AG09319 (cell line): Measurements from ENCODE around the gene HNF4A.

Source experiments
- DNase-seq: peaks from one replicate; pipeline ENCODE4 v3.0.0-alpha.2; 2010; ENCODE audit warnings: low read depth; ENCODE audit errors: extremely low read depth
- TF ChIP-seq, protein P1 (sequence below): IDR thresholded peaks from 2 replicates; pipeline ENCODE4 v1.5.1; 2011; ENCODE audit warnings: low read depth, mild to moderate bottlenecking, inconsistent platforms, low read length, moderate library complexity

HNF4A gene

DNA sequence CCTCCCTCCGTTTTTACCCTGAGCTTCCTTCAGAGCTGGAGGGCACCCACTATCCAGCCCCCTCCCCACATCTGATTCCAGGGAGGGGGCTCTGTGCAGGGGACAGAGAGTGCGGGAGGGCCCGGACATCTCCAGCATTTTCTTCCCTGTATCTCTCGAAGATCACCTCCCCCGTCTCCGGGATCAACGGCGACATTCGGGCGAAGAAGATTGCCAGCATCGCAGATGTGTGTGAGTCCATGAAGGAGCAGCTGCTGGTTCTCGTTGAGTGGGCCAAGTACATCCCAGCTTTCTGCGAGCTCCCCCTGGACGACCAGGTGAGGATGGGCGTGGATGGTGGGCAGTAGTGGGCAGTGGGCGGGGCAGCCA, 58.8 kb downstream of the HNF4A start:
- TF ChIP-seq, protein P1, sequence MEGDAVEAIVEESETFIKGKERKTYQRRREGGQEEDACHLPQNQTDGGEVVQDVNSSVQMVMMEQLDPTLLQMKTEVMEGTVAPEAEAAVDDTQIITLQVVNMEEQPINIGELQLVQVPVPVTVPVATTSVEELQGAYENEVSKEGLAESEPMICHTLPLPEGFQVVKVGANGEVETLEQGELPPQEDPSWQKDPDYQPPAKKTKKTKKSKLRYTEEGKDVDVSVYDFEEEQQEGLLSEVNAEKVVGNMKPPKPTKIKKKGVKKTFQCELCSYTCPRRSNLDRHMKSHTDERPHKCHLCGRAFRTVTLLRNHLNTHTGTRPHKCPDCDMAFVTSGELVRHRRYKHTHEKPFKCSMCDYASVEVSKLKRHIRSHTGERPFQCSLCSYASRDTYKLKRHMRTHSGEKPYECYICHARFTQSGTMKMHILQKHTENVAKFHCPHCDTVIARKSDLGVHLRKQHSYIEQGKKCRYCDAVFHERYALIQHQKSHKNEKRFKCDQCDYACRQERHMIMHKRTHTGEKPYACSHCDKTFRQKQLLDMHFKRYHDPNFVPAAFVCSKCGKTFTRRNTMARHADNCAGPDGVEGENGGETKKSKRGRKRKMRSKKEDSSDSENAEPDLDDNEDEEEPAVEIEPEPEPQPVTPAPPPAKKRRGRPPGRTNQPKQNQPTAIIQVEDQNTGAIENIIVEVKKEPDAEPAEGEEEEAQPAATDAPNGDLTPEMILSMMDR, result no peak
- no peak for DNase-seq

DNA sequence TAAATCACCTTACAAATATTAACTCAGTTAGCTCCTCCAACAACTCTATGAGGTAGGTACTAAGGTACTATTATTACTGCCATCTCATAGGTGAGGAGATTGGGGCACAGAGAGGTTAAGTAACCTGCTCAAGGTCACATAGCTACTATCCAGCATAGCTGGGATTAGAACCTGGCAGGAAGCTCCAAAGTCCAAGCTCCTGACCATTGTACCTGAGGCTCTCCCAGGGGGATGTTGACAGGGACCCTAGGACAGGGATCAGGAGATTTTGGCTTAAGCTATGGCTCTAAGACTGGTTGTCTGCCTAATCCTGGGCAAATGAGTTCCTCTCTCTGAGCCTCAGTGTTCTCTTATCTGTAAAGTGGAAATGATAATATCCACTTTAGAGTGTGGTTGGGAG, 59.3 kb downstream of the HNF4A start:
- TF ChIP-seq, protein P1, result no peak
- no peak for DNase-seq

DNA sequence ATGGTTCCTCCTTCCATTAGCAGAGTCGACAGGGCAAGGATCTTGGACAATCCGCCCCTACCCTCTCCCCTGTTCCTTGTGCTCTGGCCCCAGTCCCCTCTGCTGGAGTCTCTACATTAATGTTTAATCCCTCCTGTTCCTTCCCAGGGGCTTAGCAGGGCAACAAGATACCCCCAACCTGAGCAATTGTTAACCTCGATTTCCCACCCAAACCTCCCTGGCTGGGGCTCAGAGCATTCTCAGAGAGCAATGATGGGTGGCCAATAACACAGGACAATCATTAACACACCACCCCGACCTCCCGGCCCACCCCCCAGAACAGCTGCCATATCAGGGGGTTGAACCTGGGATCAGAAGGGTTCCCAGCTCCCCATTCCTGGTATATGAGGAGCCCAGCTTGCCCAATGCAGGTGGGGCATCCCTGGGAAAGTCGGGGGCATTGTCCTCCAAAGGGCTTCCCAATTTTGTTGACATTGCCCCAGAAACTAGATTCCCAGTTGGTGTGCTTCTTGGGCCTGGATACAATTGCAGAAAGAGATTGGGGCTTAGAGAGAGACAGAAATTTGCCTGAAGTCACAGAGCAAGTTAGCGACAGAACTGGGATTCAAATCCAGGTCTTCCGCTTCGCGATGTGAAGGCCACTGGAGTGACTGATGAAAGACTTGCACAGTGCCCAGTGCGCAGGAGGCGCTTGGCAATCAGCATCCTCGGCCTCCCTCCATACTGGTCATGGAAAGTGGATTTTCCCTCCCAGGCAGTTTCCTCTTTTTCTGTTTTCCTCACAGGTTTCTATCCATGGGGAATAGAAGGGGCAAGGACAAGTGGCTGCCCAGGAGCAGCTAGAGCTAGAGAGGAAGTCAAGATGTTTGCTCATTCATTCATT, 60.6 kb downstream of the HNF4A start:
- TF ChIP-seq, protein P1, result no peak
- DNase-seq, result no peak

DNA sequence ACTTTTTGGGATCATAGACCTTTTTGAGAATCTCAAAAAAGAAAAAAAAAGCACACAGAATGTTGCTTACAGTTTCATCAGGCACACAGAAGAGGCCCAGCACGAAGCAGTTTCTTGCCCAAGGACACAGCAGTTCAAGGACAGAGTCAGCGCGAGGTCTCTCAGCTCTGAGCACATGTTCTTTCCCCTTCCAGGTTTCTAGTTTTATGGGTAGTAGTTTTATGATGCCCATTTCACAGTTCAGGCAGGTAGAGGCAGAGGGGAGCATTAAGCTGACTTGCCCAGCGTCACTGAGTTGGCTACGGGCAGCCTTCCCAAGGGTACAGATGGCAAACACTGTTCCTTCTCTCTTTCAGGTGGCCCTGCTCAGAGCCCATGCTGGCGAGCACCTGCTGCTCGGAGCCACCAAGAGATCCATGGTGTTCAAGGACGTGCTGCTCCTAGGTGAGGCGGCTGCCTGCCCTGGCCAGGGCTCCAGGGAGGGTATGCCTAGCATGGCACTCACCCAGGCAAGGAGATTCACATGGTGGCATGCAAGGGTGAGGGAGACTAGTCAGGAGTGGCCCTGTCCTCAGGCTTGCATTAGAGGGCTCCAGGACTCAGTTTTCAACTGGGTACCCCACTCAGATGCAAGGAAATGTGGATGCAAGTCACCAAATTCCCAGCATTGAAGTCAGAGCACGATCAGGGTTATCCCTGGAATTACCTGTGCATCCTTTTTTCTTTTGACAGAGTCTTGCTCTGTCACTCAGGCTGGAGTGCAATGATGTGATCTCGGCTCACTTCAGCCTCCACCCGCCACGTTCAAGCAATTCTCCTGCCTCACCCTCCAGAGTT, 62.8 kb downstream of the HNF4A start:
- DNase-seq, result no peak
- TF ChIP-seq, protein P1, result no peak

DNA sequence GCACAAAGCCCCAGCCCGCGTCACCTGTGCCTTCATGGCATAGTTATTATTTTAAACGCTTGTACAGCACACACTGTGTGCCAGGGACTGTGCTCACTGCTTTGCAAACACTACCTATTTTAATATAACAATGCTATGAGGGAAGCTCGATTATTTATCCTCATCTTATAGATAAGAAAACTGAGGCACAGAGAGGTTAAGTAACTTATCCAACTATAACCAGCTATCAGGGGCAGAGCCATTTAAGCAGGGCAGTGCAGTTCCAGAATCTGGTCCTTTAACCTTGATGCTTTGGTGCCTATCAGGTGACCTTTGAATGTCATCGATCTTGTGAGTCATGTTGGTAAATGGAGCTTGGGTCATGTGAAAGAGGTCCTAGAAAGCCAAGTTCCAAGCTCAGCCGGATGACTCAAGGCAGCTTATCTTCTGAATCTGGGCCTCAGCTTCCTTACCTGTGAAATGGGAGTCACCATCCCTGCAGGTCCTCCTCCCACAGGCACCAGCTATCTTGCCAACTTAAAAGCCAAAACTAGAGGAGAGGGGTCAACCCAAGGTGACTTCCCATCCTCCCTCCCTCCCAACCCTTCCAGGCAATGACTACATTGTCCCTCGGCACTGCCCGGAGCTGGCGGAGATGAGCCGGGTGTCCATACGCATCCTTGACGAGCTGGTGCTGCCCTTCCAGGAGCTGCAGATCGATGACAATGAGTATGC, 63.8 kb downstream of the HNF4A start:
- TF ChIP-seq, protein P1, result no peak
- DNase-seq, result no peak

DNA sequence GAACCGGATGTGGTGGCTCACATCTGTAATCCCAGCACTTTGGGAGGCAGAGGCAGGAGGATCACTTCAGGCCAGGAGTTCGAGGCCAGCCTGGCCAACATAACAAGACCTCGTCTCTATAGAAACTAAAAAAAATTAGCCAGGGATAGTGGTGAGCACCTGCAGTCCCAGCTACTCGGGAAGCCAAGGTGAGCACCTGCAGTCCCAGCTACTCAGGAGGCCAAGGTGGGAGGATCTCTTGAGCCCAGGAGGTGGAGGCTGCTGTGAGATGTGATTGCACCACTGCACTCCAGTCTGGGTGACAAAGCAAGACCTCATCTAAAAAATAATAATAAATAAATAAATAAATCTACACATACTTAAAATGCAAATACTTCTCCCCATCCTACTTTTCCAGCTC, 65.0 kb downstream of the HNF4A start:
- TF ChIP-seq, protein P1, result no peak
- no peak for DNase-seq

DNA sequence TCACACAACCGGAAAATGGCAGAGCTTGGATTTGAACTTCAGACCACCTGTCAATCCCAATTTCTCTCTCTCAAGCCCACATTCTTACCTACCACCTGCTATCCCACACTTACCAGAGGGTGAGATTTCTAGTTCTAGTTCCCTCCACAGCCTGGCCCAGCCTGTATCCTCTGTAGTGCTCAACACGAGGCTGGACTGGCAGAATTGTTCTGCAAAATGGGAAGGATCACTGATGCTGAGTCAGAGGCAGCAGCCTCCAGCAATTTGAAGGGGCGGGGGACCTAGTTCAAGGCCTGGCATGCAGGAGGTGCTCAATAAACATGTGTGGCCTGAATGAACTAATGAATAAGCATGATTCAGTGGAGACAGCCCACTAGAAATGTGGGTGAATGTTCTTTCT, 66.6 kb downstream of the HNF4A start:
- TF ChIP-seq, protein P1, result no peak
- no peak for DNase-seq
